ENCODE results near the gene HS3ST1.

GRCh38 chr4:11368701-11369115, 60.0 kb downstream of the HS3ST1 start:
- TF ChIP-seq POLR2A (IDR thresholded peaks at IDR 0.05; ENCODE audit: low read length) = no peak
- TF ChIP-seq GATA1 (IDR thresholded peaks at IDR 0.05; ENCODE audit: low read depth, low read length) = no peak
